ENCODE results near the gene VPREB1.
"Not testable (repeated sequence)": the region's sequence is repeated elsewhere in the genome, so short reads cannot be mapped to it uniquely, and the experiment has no call there.

Gene VPREB1

DNA sequence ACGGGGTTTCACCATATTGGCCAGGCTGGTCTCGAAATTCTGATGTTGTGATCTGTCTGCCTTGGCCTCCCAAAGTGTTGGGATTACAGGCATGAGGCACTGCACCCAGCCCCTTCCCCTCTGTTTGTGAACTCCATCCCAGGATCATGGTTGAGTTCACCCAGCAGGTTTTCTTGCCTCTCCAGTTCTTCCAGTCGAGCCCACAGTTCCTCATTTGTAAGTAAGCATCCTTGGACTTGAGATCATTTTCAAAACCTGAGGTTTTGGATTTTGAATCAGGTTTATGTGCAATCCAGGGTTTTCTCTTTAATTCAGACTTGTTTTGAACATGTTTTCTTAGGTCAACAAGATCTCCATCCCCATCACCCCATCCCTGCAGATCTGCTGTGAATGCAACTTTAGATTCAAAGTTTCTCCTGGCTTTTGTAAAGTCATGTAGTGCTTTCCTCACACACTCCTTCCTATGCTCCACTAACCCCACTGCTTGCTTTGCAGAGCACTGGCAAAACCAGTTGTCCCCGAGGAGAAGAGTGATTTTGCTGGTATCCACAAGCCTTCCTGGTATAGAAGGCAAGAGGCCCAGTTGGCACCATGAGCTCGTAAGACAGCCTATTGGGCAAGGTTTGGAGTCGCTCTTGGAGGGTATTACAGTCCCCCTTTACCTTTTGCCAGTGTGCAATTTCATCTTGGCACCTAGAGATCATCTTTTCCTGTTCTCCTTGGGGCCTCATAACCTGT, 14.7 kb upstream of the VPREB1 start:
- DNase-seq (ENCODE audit: low spot score in 2 of 2) (no peak), ATAC-seq (no peak)
- H3K27ac Mint-ChIP-seq = no peak overlapping the region
- H3K36me3 Mint-ChIP-seq = no peaks in the 10 kb centered on the region
- H3K4me1 Mint-ChIP-seq = no peaks in the 10 kb centered on the region
- no peak overlapping the region for H3K4me3 Mint-ChIP-seq
- H3K9me3 Mint-ChIP-seq = no peaks in the 10 kb centered on the region

DNA sequence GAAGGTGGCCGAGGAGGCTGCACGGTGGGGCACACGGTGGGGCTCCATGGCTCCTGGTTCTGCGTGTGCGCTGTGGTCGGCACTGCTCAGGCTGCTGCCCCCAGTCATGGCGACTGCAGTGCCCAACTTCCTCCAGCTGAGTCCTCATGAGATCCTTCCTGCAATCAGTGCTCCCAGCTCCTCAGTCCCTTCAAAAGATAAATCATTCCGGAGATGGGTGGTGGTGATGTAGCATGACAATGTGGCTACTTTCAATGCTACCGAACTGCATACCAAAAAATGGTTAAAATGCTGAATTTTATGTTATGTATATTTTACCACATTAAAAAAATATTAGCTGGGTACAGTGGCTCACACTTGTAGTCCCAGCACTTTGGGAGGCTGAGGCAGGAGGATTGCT, 14.1 kb upstream of the VPREB1 start:
- no peaks in the 10 kb centered on the region for H3K9me3 Mint-ChIP-seq
- H3K4me3 Mint-ChIP-seq = no peak overlapping the region
- no peaks in the 10 kb centered on the region for H3K36me3 Mint-ChIP-seq
- DNase-seq (ENCODE audit: low spot score in 2 of 2) = no peak
- H3K4me1 Mint-ChIP-seq = peaks cover 5% of the 10 kb centered on the region
- H3K27ac Mint-ChIP-seq = no peak overlapping the region
- ATAC-seq = no peak

DNA sequence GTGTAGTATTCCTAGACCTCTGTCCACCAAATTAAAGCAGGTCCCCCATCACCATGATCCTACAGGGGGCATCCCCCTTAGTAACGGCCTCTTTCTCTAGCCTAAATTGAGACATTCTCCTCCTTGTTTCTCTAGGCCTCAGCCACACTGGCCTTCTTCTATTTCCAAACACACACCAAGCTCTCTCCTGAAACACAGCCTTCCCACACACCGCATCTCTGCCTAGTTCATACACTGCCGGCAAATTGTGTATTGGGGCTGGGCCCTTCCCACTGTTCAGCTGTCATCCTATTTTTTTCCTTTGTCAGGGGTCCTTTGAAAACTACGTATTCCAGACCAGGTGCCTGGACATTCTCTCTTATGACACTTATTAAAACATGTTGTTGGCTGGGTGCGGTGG, 11.5 kb upstream of the VPREB1 start:
- no peak for ATAC-seq
- Mint-ChIP-seq H3K4me1 (peaks cover 8% of the 10 kb centered on the region), H3K27ac (peak overlapping the region; percentile 24), H3K36me3 (no peaks in the 10 kb centered on the region), H3K4me3 (no peak overlapping the region), H3K9me3 (no peaks in the 10 kb centered on the region)
- DNase-seq (ENCODE audit: low spot score in 2 of 2) = no peak

DNA sequence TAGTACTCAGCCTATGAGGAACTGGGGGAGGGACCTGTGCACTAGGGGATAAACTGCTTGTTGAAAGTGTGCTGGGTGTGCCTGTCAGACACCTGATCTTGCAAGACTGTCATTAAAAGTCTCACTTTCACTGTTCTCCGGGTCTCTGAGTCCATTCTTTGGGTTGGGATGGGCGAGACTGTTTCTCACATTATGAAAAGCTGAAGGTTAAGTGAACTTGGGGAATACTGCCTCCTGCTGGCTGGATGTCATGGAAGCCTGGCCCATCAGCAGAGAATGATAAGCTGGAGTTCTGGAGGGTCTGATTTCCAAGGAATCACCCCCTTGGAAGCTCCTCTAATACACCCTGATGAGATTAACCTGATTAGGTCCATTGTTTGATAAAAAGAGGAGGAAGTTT, 9.0 kb upstream of the VPREB1 start:
- DNase-seq (ENCODE audit: low spot score in 2 of 2) = peak; percentile 49 to 81
- peak; percentile 61 for ATAC-seq
- H3K36me3 Mint-ChIP-seq = no peaks in the 10 kb centered on the region
- H3K9me3 Mint-ChIP-seq = no peaks in the 10 kb centered on the region
- H3K4me3 Mint-ChIP-seq = no peak overlapping the region
- H3K27ac Mint-ChIP-seq = no peak overlapping the region
- H3K4me1 Mint-ChIP-seq = peaks cover 8% of the 10 kb centered on the region

DNA sequence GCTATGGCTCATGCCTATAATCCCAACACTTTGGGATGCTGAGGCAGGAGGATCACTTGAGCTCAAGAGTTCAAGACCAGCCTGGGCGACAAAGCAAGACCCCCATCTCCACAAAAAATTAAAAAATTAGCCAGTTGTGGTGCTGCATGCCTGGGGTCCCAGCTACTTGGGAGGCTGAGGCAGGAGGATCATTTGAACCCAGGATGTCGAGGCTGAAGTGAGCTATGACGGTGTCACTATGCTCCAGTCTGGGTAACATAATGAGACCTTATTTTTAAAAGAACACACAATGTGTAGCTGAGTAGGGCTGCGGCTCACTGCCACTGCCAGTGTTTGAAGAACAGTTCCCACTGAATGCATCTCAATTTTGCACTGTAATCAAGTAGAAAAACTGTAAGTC, 7.1 kb upstream of the VPREB1 start:
- Mint-ChIP-seq H3K9me3 (no peaks in the 10 kb centered on the region), H3K27ac (no peak overlapping the region), H3K4me1 (peaks cover 8% of the 10 kb centered on the region), H3K36me3 (no peaks in the 10 kb centered on the region), H3K4me3 (no peak overlapping the region)
- DNase-seq (ENCODE audit: low spot score in 2 of 2) (no peak), ATAC-seq (no peak)

DNA sequence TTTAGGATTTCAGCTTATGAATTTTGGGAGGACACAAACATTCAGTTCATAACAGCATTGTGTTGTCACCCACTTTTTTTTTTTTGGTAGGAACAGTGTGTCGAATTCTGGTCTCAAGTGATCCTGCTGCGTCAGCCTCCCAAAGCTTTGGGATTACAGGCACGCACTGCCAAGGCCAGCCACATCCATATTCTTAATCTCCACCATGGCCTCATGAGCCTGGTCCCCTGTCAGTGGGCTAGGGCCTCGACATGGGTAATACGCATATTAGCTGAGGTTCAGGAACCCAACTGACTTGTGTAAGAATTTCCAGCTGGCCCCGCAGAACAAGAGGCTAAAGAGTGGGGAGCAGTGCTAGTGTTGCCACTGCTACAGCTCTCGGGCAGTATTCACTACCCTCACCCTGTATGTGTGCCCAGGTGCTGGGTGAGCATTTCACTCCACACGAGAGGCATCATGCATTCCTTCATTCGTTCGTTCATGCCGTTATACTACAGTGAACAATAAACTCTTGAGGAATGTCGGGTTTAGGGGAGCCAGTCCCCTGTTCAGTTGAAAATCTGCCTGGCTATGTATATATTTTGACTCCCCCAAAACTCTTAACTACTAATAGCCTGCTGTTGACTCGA, 5.2 kb upstream of the VPREB1 start:
- no peak for DNase-seq (ENCODE audit: low spot score in 2 of 2)
- H3K9me3 Mint-ChIP-seq = no peaks in the 10 kb centered on the region
- no peak overlapping the region for H3K27ac Mint-ChIP-seq
- no peak for ATAC-seq
- H3K36me3 Mint-ChIP-seq = no peaks in the 10 kb centered on the region
- H3K4me3 Mint-ChIP-seq = no peak overlapping the region
- peaks cover 8% of the 10 kb centered on the region for H3K4me1 Mint-ChIP-seq

DNA sequence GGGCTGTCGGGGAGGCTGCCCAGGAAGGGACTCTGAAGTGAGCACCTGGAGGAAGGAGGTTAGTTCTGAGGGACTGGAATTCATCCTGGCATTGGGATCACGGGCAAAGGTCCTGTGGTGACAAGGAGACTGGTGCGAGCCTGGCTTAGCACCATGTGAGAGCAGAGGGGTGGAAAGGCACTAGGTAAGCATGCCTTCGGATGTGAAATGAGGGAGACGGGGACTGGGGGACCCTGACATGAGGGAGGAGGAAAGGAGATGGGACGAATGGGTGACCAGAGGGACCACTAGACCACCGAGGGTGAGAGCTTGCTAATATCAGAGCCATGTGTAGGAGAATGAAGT, 3.1 kb upstream of the VPREB1 start:
- no peaks in the 10 kb centered on the region for H3K9me3 Mint-ChIP-seq
- no peak for DNase-seq (ENCODE audit: low spot score in 2 of 2)
- no peak overlapping the region for H3K27ac Mint-ChIP-seq
- H3K4me3 Mint-ChIP-seq = no peak overlapping the region
- no peaks in the 10 kb centered on the region for H3K36me3 Mint-ChIP-seq
- ATAC-seq = no peak
- H3K4me1 Mint-ChIP-seq = no peaks in the 10 kb centered on the region

DNA sequence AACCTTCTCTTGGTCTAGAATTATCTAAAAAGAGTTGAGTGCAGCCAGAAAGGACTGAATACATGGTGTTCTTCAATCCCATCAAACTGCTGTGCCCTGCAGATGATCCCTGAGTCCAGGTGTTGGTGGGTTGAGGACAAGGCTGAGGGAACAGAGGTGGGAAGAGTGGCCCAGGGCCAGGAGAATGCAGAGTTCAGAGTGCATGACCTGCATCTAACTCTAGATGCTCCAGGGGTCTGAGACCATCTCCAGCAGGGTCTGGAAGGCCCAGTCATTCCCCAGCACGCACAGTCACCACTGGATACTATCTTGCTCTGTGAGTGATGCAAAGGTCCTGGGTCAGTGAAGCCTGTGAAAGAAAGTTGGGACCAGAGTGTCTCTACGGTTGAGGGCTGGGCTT, 2.1 kb upstream of the VPREB1 start:
- Mint-ChIP-seq H3K36me3 (no peaks in the 10 kb centered on the region), H3K4me3 (no peak overlapping the region), H3K9me3 (no peaks in the 10 kb centered on the region), H3K4me1 (no peaks in the 10 kb centered on the region), H3K27ac (no peak overlapping the region)
- DNase-seq (ENCODE audit: low spot score in 2 of 2) (no peak), ATAC-seq (no peak)

DNA sequence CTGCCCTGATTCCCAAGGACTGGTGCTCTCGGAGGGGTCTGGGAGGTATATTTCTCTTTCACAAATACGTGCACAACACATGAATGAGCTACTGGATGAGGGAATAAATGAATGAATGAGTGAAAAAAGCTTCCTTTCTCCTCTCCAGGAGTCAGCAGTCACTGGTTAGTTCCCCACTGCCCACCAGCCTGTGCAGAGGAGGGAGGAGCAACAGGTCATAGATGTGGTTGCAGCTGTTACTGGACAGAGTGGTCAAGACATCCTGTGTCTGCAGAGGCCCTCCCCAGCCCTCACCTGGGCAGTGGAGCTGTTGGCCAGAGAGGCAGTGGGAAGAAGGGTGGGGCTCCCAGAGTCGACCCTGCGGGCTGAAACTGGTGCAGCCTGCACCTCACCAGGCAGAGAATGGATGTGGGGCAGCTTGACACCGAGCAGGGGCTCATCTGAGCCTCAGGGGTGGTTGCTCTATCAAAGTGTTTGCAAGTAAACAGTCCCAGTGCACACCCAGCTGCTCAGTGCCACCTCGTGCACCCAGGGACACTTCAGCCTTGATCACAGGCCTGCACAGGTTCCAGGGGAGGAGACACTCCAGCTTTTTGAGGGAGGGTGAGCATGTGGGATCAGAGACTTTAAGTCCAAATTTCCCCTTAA, 1.4 kb upstream of the VPREB1 start:
- Mint-ChIP-seq H3K4me1 (no peaks in the 10 kb centered on the region), H3K9me3 (no peaks in the 10 kb centered on the region), H3K27ac (no peak overlapping the region), H3K36me3 (no peaks in the 10 kb centered on the region), H3K4me3 (no peak overlapping the region)
- DNase-seq (ENCODE audit: low spot score in 2 of 2) (no peak), ATAC-seq (no peak)

DNA sequence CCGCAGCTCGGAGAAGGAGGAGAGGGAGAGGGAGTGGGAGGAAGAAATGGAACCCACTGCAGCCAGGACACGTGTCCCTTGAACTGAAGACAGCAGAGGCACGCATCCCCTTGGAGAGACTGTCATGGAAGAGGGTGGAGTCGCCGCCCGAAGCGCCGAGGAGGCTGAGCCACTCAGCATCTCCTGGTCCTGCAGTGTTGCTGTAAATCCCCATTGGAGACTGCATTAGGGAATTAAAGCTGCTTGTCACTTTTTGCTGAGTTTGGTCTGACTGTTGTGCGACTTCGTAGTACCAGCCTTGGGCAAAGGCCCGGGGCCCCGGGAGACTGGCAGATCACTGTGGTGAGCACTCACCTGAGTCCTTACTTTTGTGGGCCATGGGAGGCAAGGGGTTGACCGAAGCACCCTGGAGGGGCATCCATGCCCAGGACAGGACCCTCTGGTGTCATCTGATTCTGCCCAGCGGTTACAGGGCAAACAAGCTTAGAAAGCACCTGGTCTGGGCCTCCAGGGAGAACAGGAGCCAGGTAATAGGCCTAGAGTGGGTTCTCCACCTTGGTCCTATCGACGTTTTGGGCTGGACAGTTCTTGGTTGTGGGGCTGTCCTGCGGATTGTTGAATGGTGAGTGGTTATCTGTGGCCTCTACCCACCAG, 797 bp downstream of the VPREB1 start:
- Mint-ChIP-seq H3K9me3 (no peaks in the 10 kb centered on the region), H3K27ac (no peak overlapping the region), H3K4me3 (no peak overlapping the region), H3K4me1 (peaks cover 12% of the 10 kb centered on the region), H3K36me3 (no peaks in the 10 kb centered on the region)
- DNase-seq (ENCODE audit: low spot score in 2 of 2) (no peak), ATAC-seq (no peak)

DNA sequence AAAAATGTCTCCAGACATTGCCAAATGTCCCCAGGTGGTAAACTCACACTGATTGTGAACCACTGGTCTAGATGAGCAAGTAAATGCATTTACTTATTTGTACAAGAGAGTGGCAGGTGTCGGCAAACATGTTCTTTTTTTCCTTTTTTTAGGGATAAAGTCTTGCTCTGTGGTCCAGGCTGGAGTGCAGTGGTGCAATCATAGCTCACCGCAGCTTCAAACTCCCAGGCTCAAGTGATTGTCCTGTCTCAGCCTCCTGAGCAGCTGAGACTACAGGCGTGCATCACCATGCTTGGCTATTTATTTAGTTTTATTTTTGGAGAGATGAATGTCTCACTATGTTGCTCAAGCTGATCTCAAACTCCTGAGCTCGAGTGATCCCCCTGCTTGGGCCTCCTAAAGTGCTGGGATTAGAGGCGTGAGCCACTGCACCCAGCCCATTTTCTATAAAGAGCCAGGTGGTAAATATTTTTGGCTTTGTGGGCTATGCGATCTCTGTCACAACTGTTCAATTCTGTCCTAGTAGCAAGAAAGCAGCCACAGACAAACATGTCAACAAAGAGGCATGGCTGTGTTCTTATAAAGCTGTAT, 1.4 kb downstream of the VPREB1 start:
- Mint-ChIP-seq H3K4me3 (no peak overlapping the region), H3K4me1 (peaks cover 12% of the 10 kb centered on the region), H3K27ac (no peak overlapping the region), H3K36me3 (no peaks in the 10 kb centered on the region), H3K9me3 (no peaks in the 10 kb centered on the region)
- no peak for DNase-seq (ENCODE audit: low spot score in 2 of 2)
- no peak for ATAC-seq

DNA sequence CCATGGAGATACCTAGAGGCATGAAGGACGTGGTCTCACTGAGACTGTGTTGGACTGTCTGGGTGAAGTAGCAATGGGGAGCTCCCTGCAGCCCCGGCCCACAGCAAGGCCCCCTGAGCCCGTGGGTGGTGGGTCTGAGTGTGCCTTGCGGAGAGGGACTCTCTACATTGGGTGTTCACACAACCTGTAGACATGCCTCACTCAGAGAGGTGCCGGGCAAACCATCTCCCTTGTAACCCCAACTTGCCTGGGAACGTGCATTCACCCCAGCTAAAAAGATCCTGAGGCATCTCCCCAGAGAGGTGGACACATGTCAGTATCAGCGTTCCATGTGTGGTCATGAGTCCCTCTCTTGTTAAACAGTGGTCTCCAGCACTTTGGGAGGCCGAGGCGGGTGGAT, 2.1 kb downstream of the VPREB1 start:
- Mint-ChIP-seq H3K4me3 (no peak overlapping the region), H3K36me3 (no peaks in the 10 kb centered on the region), H3K9me3 (no peaks in the 10 kb centered on the region), H3K27ac (no peak overlapping the region), H3K4me1 (peaks cover 12% of the 10 kb centered on the region)
- no peak for ATAC-seq
- DNase-seq (ENCODE audit: low spot score in 2 of 2) = no peak

DNA sequence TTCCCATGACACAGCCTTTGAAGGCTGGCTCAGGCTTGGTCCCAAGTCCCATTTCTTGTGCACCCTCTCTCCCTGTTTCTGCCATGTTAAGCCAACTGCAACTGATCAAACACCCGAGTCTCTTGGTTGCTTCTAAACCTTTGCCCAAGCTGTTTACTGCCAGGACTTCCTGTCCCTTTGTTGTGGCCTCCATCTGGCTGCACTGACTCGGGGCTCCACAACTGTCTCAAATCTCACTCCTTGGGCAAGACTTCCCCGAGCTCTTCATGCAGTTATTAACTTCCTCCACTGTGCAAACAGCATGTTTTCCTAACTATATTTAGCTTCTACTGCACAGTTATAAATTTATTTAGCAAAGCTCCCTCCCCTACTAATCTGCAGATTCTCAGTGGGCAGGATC, 4.3 kb downstream of the VPREB1 start:
- Mint-ChIP-seq H3K4me3 (no peak overlapping the region), H3K4me1 (peaks cover 12% of the 10 kb centered on the region), H3K36me3 (no peaks in the 10 kb centered on the region), H3K27ac (peak overlapping the region; percentile 51), H3K9me3 (no peaks in the 10 kb centered on the region)
- ATAC-seq = no peak
- DNase-seq (ENCODE audit: low spot score in 2 of 2) = no peak

DNA sequence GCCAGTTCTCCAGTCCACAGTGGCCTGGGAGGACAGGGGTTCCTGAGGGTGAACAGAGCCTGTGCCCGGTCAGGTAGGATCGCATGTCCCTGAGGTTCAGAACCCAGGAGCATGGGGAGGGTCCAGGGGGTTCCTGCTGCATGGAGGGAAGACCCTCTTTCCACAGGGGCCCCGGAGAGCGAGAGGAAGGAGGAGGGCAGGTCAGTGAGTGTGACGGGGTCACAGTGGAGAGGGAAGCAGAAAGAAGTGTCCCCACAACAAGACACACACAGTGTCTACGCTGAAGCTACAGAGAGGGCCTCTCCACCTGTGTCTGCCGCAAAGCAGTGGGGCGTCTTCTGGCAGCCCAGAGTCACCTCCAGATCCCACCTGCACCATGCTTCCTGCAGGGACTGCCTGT, 6.1 kb downstream of the VPREB1 start:
- not testable (repeated sequence) for H3K9me3 Mint-ChIP-seq; DNase-seq (ENCODE audit: low spot score in 2 of 2); ATAC-seq; H3K36me3 Mint-ChIP-seq; H3K4me3 Mint-ChIP-seq
- H3K27ac Mint-ChIP-seq = peak overlapping the region; percentile 48
- H3K4me1 Mint-ChIP-seq = peaks cover 12% of the 10 kb centered on the region

DNA sequence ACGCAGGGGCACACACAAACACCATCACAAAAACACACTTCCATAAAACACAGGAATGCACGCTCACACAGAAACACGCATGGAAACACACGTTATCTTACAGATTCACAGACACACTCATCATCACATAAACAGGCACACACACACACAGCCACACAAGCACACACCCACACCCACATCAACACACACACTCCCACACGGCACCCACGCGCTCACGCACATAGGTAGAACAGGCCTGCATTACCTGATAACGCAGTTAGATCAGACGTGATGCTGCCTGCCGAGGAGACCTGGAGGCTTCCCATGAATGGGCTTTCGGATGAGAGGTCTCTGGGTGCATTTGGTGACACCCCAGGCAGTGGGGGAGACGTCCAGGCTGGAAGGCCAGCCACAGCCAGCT, 11.5 kb downstream of the VPREB1 start:
- H3K27ac Mint-ChIP-seq, H3K4me3 Mint-ChIP-seq: not testable (repeated sequence)

More for the DNA sequence above, 11.5 kb downstream of the VPREB1 start:
- H3K4me1 Mint-ChIP-seq; H3K9me3 Mint-ChIP-seq; H3K36me3 Mint-ChIP-seq; DNase-seq (ENCODE audit: low spot score in 2 of 2); ATAC-seq: not testable (repeated sequence)
